GM10248 (cell line): Measurements from ENCODE around the gene CMA1.
"Not testable (repeated sequence)": the region's sequence is repeated elsewhere in the genome, so short reads cannot be mapped to it uniquely, and the experiment has no call there.

Experiments
- CTCF ChIA-PET: fragments of 300-600 bp; sonication (Branson Sonifier 250); formaldehyde crosslinking; extraction: SDS; loops from one replicate; lab custom pipeline; 2021; ENCODE audit warnings: antibody characterized with exemption; lab: Yijun Ruan, JAX
- POLR2A ChIA-PET: fragments of 350-650 bp; sonication (Branson Sonifier 250); formaldehyde crosslinking; extraction: SDS; loops from one replicate; lab custom pipeline; 2020; ENCODE audit warnings: antibody characterized with exemption; lab: Yijun Ruan, JAX
- DNase-seq: peaks from one replicate; pipeline ENCODE4 v3.0.0; 2012; ENCODE audit errors: extremely low spot score
- TF ChIP-seq, protein P1 (sequence below): IDR thresholded peaks from 2 replicates; pipeline ENCODE4 v1.5.1; 2012; ENCODE audit warnings: mild to moderate bottlenecking, low read depth; ENCODE audit errors: extremely low read depth, missing control alignments, control extremely low read depth

Gene CMA1, protein sequence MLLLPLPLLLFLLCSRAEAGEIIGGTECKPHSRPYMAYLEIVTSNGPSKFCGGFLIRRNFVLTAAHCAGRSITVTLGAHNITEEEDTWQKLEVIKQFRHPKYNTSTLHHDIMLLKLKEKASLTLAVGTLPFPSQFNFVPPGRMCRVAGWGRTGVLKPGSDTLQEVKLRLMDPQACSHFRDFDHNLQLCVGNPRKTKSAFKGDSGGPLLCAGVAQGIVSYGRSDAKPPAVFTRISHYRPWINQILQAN

DNA sequence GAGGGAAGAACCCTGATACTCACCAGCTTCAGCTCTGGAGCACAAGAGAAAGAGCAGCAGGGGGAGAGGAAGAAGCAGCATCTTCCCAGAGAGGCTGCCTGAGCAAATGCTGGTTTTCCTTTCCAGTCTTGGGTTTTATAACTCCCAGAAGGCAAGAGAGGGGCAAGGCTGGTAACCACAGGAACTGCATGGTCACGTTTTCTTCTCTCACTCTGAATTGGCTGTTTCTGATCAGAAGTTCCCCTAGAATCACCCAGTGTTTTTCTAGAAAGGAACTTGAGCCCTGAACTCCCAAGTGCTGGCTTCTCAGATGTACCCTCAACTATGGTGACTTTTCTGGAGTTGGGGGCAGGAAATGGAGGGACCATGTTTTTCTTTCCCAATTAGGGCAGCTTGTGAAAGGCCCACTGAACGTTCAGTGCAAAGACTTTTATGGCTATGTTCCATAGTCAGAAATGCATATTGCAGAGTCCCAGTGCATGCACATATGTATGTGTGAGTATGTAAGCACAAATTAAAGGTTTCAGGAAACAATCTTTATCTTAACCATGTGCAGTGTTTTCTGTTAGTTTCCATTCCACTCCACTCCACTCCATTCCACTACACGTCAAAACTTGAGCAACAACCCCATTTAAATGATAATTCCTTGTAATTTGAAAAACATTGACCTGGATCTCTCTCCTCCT lies at the start of gene CMA1:
TSS of gene CMA1 (minus strand) at position 111 of the 686 bp plus-strand sequence. CDS start at position 81, 30 bp downstream.
- POLR2A ChIA-PET = no interaction called here
- CTCF ChIA-PET = no interaction called here

DNA sequence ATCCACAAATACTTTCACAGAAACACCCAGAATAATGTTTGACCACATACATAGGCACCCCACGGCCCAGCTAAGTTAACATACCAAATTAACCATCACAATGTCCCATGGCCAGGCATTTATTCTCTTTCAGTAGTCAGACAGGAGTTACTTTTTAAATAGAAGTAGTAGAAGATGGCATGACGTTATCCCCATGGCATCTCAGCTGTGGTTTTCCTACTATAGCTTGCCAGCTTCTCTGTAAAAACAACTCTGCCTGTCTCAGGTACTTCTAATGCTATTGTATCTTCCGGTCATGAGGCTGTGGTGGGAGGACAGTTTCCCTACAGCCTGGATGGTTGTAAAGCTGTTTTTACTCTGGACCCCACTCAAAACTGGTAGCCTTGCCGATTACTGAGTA lies 48.7 kb upstream of the CMA1 start:
- TF ChIP-seq, protein P1, sequence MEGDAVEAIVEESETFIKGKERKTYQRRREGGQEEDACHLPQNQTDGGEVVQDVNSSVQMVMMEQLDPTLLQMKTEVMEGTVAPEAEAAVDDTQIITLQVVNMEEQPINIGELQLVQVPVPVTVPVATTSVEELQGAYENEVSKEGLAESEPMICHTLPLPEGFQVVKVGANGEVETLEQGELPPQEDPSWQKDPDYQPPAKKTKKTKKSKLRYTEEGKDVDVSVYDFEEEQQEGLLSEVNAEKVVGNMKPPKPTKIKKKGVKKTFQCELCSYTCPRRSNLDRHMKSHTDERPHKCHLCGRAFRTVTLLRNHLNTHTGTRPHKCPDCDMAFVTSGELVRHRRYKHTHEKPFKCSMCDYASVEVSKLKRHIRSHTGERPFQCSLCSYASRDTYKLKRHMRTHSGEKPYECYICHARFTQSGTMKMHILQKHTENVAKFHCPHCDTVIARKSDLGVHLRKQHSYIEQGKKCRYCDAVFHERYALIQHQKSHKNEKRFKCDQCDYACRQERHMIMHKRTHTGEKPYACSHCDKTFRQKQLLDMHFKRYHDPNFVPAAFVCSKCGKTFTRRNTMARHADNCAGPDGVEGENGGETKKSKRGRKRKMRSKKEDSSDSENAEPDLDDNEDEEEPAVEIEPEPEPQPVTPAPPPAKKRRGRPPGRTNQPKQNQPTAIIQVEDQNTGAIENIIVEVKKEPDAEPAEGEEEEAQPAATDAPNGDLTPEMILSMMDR = no peak
- POLR2A ChIA-PET = no interaction called here
- CTCF ChIA-PET = interaction anchor here (1.4 to 1.7 kb wide), 2 partner anchors 24 to 39 kb away, joined by 3 read pairs; no protein-coding TSS in a partner anchor
- DNase-seq = no peak

More for the DNA sequence above, at the start of gene CMA1:
- TF ChIP-seq, protein P1 = no peak
- no peak for DNase-seq

DNA sequence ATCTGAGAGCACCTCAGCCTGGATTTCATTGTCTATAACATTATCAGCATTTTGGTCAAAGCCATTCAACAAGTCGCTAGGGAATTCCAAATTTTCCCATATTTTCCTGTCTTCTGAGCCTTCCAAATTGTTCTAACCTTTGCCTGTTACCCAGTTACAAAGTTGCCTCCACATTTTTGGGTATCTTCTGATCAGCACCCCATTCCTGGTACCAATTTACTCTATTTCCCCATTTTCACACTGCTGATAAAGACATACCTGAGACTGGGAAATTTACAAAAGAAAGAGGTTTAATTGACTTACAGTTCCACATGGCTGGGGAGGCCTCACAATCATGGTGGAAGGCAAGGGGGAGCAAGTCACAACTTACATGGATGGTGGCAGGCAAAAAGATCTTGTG lies 41.0 kb upstream of the CMA1 start:
- DNase-seq, POLR2A ChIA-PET, CTCF ChIA-PET: not testable (repeated sequence)

DNA sequence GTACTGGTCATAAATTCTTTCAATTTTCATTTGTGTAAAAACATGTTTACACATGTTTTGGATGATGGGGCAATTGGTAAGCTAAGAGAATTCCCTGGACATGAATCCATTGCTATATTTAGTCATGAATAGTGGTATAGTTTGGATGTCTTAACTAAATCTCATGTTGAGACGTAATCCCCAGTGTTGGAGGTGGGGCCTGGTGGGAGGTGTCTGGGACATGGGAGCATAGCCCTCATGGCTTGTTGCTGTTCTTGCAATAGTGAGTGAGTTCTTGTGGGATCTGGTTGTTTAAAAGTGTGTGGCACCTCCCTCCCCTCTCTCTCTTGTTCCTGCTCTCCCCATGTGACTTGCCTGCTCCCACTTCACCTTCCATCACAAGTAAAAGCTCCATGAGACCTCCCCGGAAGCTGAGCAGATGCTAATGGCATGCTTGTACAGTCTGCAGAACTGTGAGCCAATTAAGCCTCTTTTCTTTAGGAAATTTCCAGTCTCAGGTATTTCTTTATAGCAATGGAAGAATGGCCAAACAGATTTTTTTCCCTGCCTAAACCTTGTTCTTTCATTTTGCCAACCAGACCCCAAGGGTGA lies 34.4 kb upstream of the CMA1 start:
- TF ChIP-seq, protein P1 = no peak
- POLR2A ChIA-PET = no interaction called here
- DNase-seq = no peak
- CTCF ChIA-PET = interaction anchor here (1.3 kb wide), 1 partner anchor 9 kb away, joined by 3 read pairs; no protein-coding TSS in a partner anchor

DNA sequence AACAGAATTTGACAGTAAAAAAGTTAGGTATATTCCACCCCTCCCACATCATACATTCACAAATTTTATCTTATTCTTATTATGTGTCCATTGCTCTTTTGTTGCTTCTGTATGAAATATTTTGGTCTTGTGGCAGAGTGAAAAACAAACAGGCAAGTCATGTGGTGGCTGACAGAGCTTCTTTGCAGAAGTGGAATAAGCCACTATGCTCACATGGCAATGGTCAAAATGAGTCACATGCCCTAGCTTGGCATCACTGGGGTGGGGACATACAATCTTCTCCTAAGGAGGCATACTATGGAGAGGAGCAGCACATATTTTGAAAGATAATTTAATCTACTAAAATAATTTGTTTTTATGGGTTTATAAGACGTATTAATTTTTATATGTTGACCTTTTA lies 27.7 kb upstream of the CMA1 start:
- TF ChIP-seq, protein P1 = no peak
- POLR2A ChIA-PET = no interaction called here
- CTCF ChIA-PET = no interaction called here
- DNase-seq = no peak

DNA sequence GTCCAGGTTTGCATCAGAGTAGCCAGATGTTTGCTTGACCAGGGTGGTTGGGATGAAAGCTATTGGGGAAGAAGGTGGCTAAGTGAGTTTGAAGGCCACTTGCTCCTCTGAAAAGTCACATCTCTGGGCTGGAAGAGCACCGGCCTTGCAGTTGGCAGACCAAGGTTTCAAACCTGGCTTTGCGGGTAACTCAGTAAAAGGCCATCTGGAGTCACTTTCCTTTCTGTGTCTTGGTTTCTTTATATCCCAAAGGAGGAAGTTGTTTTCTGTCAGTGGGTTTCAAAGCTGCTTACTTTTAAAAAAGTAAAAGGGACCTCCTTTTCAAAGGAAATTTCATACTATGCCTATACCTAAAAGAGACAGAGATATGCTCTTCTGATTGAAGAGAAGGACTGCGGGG lies 26.2 kb upstream of the CMA1 start:
- CTCF ChIA-PET = interaction anchor here (1.0 to 1.3 kb wide), 2 partner anchors 8 to 53 kb away, joined by 3 read pairs; no protein-coding TSS in a partner anchor
- TF ChIP-seq, protein P1 = no peak
- no peak for DNase-seq
- POLR2A ChIA-PET = no interaction called here

DNA sequence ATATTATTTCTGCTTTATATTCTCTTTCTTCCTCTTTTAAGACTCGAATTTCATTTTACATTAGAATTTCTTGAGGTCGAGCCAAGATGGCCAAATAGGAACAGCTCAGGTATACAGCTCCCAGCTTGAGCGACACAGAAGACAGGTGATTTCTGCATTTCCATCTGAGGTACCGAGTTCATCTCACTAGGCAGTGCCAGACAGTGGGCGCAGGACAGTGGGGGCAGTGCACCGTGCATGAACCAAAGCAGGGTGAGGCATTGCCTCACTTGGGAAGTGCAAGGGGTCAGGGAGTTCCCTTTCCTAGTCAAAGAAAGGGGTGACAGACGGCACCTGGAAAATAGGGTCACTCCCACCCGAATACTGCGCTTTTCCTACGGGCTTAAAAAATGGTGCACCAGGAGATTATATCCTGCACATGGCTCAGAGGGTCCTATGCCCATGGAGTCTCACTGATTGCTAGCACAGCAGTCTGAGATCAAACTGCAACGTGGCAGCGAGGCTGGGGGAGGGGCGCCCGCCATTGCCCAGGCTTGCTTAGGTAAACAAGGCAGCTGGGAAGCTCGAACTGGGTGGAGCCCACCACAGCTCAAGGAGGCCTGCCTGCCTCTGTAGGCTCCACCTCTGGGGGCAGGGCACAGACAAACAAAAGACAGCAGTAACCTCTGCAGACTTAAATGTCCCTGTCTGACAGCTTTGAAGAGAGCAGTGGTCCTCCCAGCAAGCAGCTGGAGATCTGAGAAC lies 18.0 kb upstream of the CMA1 start:
- POLR2A ChIA-PET, CTCF ChIA-PET, DNase-seq: not testable (repeated sequence)
